Femur (tissue), 1 donor: ENCODE measurements around the gene SLC6A3.
"Not testable (repeated sequence)": the region's sequence is repeated elsewhere in the genome, so short reads cannot be mapped to it uniquely, and the experiment has no call there.

ENCODE experiments used
- DNase-seq: peaks from one replicate; pipeline ENCODE4 v3.0.0-alpha.2; 2017

SLC6A3 gene

GRCh38 chr5:1477341-1477740 lies 32.1 kb upstream of the SLC6A3 start:
- DNase-seq = peak; percentile 55

DNA sequence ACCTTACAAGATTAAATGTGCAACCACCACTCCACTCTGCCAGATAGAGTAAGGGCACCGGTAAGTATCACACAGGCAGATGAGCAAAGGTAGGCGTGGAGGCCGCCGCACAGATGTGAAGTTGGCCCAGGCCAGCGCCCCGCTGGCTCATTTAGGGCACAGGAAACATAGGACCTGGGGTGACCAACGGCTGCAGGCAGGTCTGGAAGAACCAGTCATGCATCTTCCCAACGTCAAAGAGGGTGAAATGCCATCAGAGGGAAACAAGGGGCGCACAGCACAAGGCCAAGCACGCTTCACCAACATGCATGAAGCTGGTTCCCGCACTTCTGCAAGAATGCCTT lies 31.7 kb upstream of the SLC6A3 start:
- DNase-seq = no peak

GRCh38 chr5:1476181-1476966 lies 31.1 kb upstream of the SLC6A3 start:
- DNase-seq = no peak

DNA sequence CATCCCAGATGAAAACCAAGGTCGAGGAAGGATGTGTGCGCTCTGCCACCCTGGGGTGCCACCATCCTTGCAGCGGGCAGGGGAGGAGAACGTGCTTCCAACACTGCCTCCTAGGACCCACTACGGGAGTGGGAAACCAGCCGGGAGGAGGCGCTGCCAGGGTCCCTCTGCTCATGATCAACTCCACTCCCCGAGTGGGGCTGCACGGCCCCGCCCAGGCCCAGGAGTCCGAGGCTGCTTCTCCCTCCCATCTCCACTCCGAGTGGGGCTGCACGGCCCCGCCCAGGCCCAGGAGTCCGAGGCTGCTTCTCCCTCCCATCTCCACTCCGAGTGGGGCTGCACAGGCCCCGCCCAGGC lies 30.3 kb upstream of the SLC6A3 start:
- not testable (repeated sequence) for DNase-seq

DNA sequence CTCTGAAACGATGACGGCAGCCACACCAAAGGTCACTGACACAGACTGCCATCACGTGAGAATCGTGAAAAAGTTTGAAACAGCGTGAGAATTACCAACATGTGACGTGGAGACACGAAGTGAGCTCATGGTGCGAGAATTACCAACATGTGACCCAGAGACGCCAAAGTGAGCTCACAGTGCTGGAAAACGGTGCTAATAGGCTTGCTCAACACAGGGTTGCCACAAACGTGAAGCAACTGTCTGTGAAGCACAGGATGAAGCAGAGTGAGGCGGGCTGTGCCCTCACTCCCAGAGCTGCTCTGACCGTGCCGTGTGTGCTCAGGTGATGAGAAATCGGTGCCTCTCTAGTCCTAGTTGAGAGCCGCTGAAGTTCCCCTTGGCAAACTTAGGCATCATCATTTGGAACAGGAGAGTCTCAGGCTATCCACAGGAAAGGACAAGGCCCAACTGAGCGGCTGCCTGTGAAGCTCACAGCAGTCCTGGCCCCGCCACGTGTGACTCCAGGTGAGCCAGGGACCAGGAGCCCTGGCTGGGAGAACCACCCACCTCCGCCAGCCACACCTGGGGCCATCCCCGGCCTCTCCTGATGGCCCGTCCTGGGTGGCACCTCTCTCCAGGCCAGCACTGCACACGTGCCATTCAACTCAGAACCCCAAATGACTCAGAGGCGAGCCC lies 29.8 kb upstream of the SLC6A3 start:
- peak; percentile 41 for DNase-seq

DNA sequence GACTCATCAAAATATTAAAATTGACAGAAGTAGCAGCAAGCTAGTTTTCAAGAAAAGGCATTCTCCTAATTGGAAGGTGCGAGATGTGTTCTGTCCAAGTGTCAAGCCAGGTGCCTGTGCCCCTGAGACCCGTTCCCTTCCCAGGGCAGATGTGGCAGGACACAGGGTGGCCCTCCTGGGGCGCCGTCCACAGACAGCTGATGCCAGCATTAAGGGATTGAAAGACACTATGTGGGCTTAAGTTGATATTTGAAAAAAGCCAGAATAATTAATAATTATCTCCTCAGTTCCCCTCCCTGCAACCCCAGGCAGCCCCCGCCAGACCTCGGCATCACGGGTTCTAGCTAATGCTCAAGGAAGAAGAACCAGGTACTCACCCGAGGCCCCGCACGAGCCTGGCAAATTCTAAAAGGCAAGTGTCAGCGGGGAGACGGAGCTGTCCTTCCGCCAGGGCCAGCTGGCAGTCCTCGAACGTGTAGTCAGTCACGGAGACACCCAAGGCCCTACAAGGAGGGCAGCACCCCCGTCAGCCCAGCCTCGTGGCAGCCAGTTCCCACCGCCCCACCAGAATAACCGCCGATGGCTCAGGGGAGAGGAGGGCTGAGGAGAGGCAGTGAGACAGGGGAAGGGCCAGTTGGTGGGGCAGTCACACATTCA lies 29.1 kb upstream of the SLC6A3 start:
- DNase-seq = peak; percentile 20

- peak; percentile 12 for DNase-seq
Observed at GRCh38 chr5:1473746-1474145, 28.5 kb upstream of the SLC6A3 start.

- DNase-seq = peak; percentile 15
Observed at GRCh38 chr5:1472964-1473628, 27.9 kb upstream of the SLC6A3 start.

GRCh38 chr5:1471997-1472963 lies 27.0 kb upstream of the SLC6A3 start:
- DNase-seq = peak; percentile 13

DNA sequence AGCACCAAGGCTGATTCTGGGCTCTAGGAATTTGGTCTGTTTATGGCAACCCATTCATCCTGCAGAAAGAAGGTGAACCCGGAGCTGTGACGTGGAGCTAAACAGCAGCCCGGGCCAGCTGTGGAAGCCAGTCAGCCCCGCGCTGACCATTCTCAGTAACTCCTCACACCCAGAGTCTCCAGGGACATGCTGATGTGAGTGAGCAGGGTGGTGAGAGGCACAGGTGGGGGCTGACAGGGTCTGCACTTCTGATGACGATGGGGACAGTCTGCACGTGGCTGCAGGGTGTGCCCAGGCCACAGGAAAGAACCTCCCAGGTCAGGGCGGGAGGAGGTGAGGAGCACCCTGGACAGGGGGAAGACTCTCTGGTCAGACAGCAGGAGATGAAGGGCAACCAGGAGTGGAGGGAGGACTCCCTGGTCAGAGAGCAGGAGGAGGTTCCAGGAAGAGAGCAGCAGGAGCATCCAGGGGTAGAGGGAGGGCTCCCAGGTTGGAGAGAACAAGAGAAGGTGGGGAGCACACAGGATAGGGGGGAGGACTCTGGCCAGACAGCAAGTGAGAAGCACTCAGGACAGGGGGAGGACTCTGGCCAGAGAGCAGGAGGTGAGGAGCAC lies 26.1 kb upstream of the SLC6A3 start:
- peak; percentile 10 for DNase-seq

- peak; percentile 18 for DNase-seq
Observed at GRCh38 chr5:1470762-1471211, 25.5 kb upstream of the SLC6A3 start.

- peak; percentile 22 for DNase-seq
Observed at GRCh38 chr5:1468629-1469527, 23.6 kb upstream of the SLC6A3 start.

DNA sequence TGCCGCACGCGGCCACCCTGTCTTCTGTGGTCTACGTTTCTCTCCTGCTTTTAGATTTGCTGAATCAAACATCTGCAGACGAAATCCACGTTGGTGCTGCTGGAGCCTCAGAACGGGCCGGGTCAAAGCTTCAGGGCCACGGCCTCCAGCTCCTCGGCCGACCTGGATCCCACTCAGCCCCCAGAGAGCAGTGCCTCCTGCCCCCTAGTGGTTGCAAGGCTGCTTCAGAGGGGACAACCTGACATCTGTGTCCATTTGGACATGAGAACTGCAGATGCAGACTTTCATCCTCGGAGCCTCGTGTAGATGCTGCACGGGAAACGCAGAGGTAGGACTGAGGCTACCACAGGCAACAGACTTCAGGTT lies 23.0 kb upstream of the SLC6A3 start:
- peak; percentile 22 for DNase-seq

DNA sequence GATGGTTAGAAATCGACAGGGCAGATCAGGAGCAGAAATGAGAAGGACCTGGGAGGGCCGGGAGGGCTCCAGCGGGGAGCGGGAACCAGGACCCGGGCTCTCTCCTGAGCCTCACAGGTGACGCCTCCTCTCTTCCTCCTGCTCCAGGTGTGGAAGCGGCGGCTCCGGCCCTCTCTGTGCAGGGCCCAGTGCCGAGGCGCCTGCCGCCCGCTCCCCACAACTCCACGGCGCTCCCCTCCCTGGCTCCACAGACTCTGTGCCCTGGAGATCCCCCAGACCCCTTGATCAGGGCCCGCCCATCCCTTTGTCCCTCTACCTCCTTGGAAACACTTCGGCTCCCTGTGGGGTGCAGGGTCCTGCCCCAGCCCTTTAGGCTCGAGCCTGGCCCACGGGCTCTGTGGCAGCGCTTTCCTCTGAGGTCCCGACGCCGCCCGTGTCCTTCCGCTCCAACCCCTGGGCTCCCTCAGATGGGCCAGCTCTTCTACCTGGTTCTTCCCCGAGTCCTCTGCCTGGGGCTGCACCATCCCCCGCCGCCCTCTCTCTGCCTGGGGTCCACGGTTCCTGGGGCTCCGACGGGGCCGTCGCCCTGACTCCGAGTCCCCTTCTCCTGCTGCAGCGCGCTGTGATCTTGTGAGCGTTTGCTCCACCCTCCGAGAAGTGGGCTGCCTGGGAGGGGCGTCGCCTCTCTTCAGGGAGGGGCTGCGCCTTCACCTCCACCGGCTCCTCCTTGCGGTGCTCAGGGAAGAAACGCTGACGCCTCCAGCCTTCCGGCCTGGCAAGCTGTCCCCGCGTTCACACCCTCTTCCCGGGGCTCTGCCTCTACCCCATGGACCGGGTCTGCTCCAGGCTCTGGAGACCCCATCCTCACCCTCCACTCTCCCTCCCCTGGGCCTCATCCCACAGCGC lies 22.4 kb upstream of the SLC6A3 start:
- peak; percentile 17 for DNase-seq

DNA sequence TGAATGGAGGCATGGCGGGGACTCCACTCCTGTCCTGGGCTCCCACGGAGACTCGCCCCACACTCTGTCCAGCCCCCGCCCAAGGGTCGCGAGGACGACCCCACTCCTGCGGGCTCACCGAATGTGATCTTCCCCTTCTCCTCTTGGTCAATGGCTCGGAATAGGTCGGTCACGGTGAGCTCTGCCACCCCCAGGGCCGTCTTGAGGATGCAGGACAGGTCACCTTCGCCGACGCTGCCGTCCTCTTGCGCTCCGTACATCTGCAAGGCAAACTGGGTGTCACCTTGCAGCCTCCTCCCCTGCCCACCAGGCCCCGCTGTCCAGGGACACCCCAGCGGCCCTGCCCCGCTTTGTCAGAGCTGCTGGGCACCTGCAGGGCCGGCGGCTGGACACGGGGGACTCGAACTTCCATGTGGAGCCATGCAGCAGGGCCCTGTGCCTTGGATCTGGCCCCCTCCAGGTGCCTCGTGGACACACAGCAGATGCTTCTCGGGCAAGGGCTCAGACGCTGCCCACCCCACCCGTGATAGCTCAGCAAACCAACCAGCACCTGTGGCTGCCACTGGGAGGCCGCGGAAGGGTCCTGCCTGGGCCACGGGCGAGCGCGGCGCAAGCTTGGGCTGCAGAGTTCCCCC lies 21.5 kb upstream of the SLC6A3 start:
- peak; percentile 17 for DNase-seq

- DNase-seq = peak; percentile 8
Observed at GRCh38 chr5:1465966-1466471, 20.8 kb upstream of the SLC6A3 start.

DNA sequence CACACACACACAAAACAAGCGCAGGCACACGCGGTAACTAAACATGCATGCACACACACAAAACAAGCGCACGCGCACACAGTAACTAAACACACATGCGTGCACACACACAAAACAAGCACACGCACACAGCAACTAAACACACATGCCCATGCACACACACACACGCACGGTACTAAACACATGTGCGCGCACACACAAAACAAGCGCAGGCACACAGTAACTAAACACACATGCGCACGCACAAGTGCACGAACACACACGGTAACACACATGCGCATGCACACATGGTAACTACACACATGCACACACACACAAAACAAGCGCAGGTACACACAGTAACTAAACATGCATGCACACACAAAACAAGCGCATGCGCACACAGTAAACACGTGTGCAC lies 19.9 kb upstream of the SLC6A3 start:
- peak; percentile 7 for DNase-seq

DNA sequence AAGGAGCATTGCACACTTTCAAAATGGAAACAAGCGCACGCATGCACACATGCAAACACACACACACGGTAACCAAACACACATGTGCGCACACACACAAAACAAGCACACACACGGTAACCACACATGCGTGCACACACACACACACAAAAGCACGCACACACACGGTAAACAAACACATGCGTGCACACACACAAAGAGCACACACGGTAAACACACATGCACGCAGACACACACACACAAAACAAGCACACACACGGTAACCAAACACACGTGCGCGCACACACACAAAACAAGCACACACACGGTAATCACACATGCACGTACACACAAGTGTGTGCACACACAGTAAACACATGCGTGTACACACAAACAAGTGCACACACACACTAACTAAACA lies 19.3 kb upstream of the SLC6A3 start:
- DNase-seq = peak; percentile 8

GRCh38 chr5:1464096-1464446 lies 18.8 kb upstream of the SLC6A3 start:
- DNase-seq = peak; percentile 14
